Esophagus muscularis mucosa (tissue), 4 donors: ENCODE data around the gene HRAS. TPM values are rescaled to one million over a fixed set of nuclear protein-coding genes. Genes with fewer than 3 reads are reported as not detected.

Experiments
- DNase-seq: peaks from one replicate; pipeline ENCODE4 v3.0.0-alpha.2; 2017; ENCODE audit errors: extremely low spot score
- H3K27ac ChIP-seq, 4 donors: fragments of 200-600 bp; sonication (generic); replicated peaks in 1 of 4; 1 replicate in 3 of 4; 2 replicates in 1 of 4; pipeline ENCODE4 v1.5.1; 2016 to 2019; ENCODE audit warnings: mild to moderate bottlenecking in 1 of 4
- H3K27me3 ChIP-seq, 4 donors: fragments of 200-600 bp; sonication (generic); one replicate each; pipeline versions ENCODE4 v1.5.1 to v1.6.0; 2016 to 2019
- H3K36me3 ChIP-seq, 4 donors: fragments of 200-600 bp; sonication (generic); one replicate each; pipeline ENCODE4 v1.5.1; 2016 to 2019
- H3K4me1 ChIP-seq, 4 donors: fragments of 200-600 bp; sonication (generic); one replicate each; pipeline ENCODE4 v1.5.1; 2016 to 2019
- H3K4me3 ChIP-seq, 4 donors: fragments of 200-600 bp; sonication (generic); 1 replicate in 2 of 4; 2 replicates in 2 of 4; pipeline ENCODE4 v1.5.1; 2016 to 2019; ENCODE audit warnings: mild to moderate bottlenecking in 4 of 4, moderate library complexity in 1 of 4
- H3K9me3 ChIP-seq, 4 donors: fragments of 200-600 bp; sonication (generic); 1 replicate in 3 of 4; 2 replicates in 1 of 4; pipeline ENCODE4 v1.5.1; 2016 to 2019
- EP300 ChIP-seq: sonication (generic); formaldehyde crosslinking; IDR thresholded peaks from one replicate; pipeline ENCODE4 v1.6.1; 2017; ENCODE audit warnings: antibody characterized with exemption
- POLR2A ChIP-seq: fragments of 450-650 bp; IDR thresholded peaks from one replicate; pipeline ENCODE4 v1.6.1; 2017; ENCODE audit warnings: antibody characterized with exemption, moderate library complexity, mild to moderate bottlenecking, low read depth
- POLR2AphosphoS5 ChIP-seq, 2 donors: sonication (generic); formaldehyde crosslinking; IDR thresholded peaks; one replicate each; pipeline ENCODE4 v1.6.1; 2017; ENCODE audit warnings: antibody characterized with exemption in 2 of 2
- WGBS: methylation state at CpG from one replicate; pipeline ENCODE4 v1.1.5; 2018; 5-methylcytosine and 5-hydroxymethylcytosine counted together
- intact Hi-C: fragments of 100-400 bp; cut with DNase I; formaldehyde crosslinking; loops from one replicate; pipeline ENCODE4 v1.15.1; 2023
- total RNA-seq, 4 donors: library from RNA; depleted of rRNA; stranded (reverse); fragments of >200 nt; gene quantifications; one replicate each; pipeline versions ENCODE4 v1.1.0 to v1.2.1, GENCODE V29; 2016
- TF ChIP-seq, protein P1 (sequence below), 3 experiments: fragments of 200-600 bp in 2 of 3; fragments of 450-650 bp in 1 of 3; sonication (generic) in 2 of 3; IDR thresholded peaks; one replicate each; pipeline ENCODE4 v1.5.1; 2017 to 2019; ENCODE audit warnings: antibody characterized with exemption in 3 of 3, mild to moderate bottlenecking in 2 of 3, moderate library complexity in 1 of 3

The HRAS gene
- total RNA-seq, 4 donors from 2014 or later: 45.7 to 85.2 (median 61.7) TPM

DNA sequence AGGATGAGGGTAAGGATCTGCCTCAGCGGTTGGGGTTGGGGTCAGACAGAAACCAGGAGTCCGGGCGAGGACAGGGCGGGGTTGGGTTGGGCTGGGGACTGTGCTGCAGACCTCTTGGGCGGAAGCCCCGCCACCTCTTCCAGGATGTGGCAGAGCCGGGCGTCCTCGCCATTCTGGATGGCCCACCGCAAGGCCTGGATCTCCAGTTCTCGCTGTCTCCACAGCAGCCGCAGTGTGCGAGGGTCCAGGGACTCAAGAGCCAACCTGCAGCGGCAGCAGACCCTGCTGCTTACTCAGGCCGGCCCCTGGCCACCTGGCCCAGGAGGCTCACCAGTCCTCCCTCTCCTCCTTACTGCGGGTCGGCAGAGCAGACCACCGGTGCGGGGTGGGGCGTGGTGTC is 23.1 kb upstream of the HRAS start:
- Histone ChIP-seq H3K27ac (no peak overlapping the region), H3K4me3 (no peak overlapping the region), H3K4me1 (peaks cover 31 to 46% (median 43%) of the 10 kb centered on the region in 4 donors), H3K36me3 (no peaks in the 10 kb centered on the region), H3K27me3 (peaks cover 19 to 63% (median 37%) of the 10 kb centered on the region in 4 donors), H3K9me3 (no peaks in the 10 kb centered on the region)
- no peak for DNase-seq
- WGBS: 88% methylated on average over 10 of the region's 20 CpGs
- TF ChIP-seq, protein P1, sequence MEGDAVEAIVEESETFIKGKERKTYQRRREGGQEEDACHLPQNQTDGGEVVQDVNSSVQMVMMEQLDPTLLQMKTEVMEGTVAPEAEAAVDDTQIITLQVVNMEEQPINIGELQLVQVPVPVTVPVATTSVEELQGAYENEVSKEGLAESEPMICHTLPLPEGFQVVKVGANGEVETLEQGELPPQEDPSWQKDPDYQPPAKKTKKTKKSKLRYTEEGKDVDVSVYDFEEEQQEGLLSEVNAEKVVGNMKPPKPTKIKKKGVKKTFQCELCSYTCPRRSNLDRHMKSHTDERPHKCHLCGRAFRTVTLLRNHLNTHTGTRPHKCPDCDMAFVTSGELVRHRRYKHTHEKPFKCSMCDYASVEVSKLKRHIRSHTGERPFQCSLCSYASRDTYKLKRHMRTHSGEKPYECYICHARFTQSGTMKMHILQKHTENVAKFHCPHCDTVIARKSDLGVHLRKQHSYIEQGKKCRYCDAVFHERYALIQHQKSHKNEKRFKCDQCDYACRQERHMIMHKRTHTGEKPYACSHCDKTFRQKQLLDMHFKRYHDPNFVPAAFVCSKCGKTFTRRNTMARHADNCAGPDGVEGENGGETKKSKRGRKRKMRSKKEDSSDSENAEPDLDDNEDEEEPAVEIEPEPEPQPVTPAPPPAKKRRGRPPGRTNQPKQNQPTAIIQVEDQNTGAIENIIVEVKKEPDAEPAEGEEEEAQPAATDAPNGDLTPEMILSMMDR (IDR thresholded peaks at IDR 0.05): no peak
- TF ChIP-seq POLR2A (no peak), EP300 (no peak), POLR2AphosphoS5 (IDR thresholded peaks at IDR 0.05) (no peak)
- intact Hi-C loops: no loop called here

- peaks cover 19 to 73% (median 46%) of the 10 kb centered on the region in 4 donors for H3K27me3 ChIP-seq
Measured at GRCh38 chr11:557328-558132, 22.2 kb upstream of the HRAS start.

DNA sequence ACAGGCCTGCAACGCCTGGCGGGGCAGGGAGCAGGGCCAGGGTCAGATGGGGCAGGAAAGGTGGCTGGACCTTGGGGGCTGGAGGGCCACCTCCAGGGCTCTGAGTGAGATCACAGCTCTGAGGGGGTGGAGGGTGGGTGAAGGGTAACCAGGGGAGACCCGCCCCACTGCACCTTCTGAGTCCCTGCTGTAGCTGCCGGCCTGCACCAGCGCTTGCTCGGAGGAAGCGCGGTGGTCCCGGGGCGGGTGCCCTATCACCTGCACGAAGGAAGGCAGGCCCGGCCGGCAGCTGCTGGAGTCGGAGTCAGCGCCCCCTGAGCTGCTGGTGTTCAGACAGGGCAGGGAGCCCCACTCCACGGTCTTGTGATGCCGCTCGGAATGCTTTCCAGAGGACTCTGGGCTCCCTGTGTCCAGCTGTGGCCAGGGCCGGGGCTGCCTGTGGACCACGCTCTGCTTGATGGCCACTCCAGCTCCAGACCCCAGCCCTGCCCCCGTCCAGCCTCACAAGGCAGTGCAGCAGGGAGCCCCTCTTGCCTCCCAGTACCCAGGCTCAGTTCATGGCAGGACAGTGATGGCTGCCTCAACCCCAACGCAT is 21.4 kb upstream of the HRAS start:
- Histone ChIP-seq H3K27me3 (peaks cover 19 to 80% (median 50%) of the 10 kb centered on the region in 4 donors), H3K4me1 (peaks cover 28 to 43% (median 40%) of the 10 kb centered on the region in 4 donors), H3K9me3 (no peaks in the 10 kb centered on the region), H3K36me3 (no peaks in the 10 kb centered on the region), H3K4me3 (no peak overlapping the region), H3K27ac (no peak overlapping the region)
- intact Hi-C loops: no loop called here
- no peak for DNase-seq
- no peak for TF ChIP-seq POLR2A
- no peak for TF ChIP-seq POLR2AphosphoS5 (IDR thresholded peaks at IDR 0.05)
- TF ChIP-seq EP300: no peak
- TF ChIP-seq, protein P1 (IDR thresholded peaks at IDR 0.05): no peak
- 82% methylated on average over 9 of the region's 22 CpGs for WGBS

More at GRCh38 chr11:557328-558132, 22.2 kb upstream of the HRAS start:
- no peaks in the 10 kb centered on the region for H3K9me3 ChIP-seq
- H3K4me1 ChIP-seq: peaks cover 31 to 46% (median 43%) of the 10 kb centered on the region in 4 donors
- no peaks in the 10 kb centered on the region for H3K36me3 ChIP-seq
- DNase-seq: no peak
- WGBS: 89% methylated on average over 10 of the region's 24 CpGs
- H3K27ac ChIP-seq: no peak overlapping the region
- intact Hi-C loops: no loop called here
- no peak overlapping the region for H3K4me3 ChIP-seq
- TF ChIP-seq, protein P1 (IDR thresholded peaks at IDR 0.05): no peak
- TF ChIP-seq POLR2A (no peak), POLR2AphosphoS5 (IDR thresholded peaks at IDR 0.05) (no peak), EP300 (no peak)

GRCh38 chr11:555780-556661 is 20.6 kb upstream of the HRAS start:
- DNase-seq: no peak
- WGBS: 8% methylated on average over 42 of the region's 104 CpGs
- peaks cover 19 to 88% (median 50%) of the 10 kb centered on the region in 4 donors for H3K27me3 ChIP-seq
- no peak overlapping the region for H3K27ac ChIP-seq
- intact Hi-C loops: loop anchor here (1.0 kb wide), 1 partner anchor 171 kb away; no protein-coding TSS in a partner anchor
- TF ChIP-seq EP300 (no peak), POLR2AphosphoS5 (IDR thresholded peaks at IDR 0.05) (no peak), POLR2A (no peak)
- H3K4me3 ChIP-seq: peak overlapping the region in 3 of 4 donors; percentile 34 to 52 (median 39)
- H3K36me3 ChIP-seq: no peaks in the 10 kb centered on the region
- peaks cover 22 to 35% (median 33%) of the 10 kb centered on the region in 4 donors for H3K4me1 ChIP-seq
- no peaks in the 10 kb centered on the region for H3K9me3 ChIP-seq
